Dermis blood vessel endothelial cell (primary cell): ENCODE data around the gene MED29. TPM values are rescaled to one million over a fixed set of nuclear protein-coding genes. Genes with fewer than 3 reads are reported as not detected.
"Not testable (repeated sequence)": the region's sequence is repeated elsewhere in the genome, so short reads cannot be mapped to it uniquely, and the experiment has no call there.

Experiments used
- DNase-seq: peaks from one replicate; pipeline ENCODE4 v3.0.0; 2010
- total RNA-seq: library from RNA; depleted of rRNA; stranded (reverse); fragments of >200 nt; gene quantifications from 2 replicates; pipeline ENCODE4 v1.2.3, GENCODE V29; 2014

The MED29 gene
- total RNA-seq, 1 donor from 2014 or later = 10.7 TPM

DNA sequence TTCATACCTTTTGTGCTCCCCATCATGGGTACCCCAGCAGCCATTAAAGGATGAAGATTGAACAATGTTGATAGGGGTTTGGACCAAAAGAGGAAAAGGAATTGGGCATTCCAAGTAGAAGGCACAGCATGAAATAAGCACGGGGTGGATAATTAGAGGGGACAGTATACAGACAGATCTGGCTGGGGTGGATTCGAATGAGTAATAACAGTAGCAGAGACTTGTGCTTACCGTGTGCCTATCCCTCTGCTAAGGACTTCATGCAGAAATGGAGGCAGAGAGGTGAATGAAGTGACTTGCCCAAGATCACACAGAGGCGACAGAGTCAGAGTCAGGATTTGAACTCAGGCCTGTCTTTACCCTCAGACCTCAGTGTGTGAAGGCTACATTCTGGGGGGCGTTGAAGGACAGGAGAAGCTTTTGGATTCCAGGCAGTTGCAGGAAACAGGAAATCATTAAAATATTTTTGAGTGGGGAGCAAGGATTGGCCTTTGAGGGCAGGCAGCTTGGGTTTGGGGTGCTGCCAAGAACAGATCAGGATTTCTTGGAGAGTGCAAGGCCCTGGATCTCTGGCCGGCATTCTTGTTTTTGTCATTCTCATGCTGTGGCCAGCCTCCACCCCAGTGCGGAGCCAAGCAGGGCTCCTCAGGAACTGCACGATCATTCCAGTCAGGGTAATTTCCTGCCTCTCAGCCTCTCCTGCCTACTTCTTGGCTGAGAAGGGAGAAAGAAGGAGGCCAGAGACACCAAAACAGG lies 19.0 kb upstream of the MED29 start:
- DNase-seq = peak; percentile 85

DNA sequence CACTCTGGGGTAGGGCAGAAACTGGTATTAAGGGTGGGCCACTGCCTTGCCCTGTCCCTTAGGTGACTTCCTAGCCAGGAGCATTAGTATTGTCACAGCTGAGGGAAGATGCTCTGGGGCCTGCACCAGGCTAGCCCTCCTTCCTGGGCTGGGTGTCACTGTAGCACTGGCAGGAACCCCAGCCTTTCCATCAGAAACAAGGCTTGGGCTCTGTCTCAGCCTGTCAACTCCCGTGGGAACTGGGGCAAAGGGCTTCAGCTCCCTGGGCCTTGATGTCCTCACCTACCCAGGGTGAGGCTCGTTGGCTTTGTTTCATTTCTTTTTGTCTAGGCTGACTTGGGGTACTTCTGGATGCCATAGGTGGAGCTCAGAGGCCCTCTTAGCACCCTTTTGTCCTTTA lies 18.2 kb upstream of the MED29 start:
- peak; percentile 34 for DNase-seq

DNA sequence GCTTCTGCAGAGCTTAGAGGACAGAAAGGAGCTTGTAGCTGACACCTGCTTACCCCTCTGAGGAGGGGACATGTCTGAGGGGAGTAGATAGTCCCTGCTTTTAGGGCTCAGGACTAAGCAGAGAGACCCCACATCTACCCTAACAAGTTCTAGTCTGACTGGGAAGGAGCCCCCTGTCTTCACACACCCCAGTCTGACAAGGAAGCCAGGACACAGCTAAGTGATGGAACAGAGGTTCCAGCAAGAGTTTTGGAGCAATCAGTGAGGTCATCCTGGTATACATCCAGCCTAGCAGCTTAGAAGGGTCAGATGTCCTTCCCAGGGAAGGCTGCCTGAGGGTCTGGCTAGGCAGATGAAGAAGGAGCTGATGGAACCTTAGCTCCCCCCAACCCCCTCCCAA lies 15.2 kb upstream of the MED29 start:
- DNase-seq = no peak

DNA sequence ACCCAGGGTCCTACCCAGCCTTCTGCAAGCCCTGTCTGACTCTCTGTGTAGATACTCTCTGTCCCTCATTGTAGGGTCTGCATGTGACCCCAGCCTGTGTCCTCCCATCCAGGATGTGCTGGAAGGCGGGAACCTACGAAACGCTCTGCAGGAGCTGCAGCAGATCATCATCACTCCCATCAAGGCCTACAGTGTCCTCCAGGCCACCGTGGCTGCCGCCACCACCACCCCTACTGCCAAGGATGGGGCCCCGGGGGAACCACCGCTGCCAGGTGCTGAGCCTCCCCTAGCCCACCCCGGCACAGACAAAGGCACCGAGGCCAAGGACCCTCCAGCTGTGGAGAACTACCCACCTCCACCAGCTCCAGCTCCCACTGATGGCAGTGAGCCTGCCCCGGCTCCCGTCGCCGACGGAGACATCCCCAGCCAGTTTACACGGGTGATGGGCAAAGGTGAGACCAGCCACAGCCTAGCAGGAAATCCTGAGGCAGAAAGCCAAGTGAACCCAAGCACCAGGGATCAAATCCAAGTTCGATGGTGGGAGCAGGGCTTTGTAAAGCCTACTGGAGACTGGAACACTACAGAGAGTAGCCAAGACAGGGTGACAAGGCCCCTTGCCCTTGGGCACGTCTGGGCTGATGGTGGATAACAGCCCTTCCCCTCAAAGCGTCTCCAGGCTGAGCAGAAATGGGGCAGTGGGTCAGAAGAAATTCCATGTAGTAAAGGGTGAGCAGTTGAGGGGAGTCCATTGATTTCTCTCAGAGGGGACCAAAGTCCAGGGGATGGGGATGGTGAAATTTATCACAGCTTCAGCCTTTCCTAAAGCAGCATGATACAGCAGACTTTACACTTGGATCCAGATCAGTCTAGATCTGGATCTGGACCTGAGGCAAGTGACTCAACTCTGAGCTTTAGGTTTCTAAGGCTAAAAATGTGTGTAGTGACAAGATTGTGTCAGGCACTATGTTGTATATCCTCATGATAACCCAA lies 13.5 kb upstream of the MED29 start:
- DNase-seq = no peak

DNA sequence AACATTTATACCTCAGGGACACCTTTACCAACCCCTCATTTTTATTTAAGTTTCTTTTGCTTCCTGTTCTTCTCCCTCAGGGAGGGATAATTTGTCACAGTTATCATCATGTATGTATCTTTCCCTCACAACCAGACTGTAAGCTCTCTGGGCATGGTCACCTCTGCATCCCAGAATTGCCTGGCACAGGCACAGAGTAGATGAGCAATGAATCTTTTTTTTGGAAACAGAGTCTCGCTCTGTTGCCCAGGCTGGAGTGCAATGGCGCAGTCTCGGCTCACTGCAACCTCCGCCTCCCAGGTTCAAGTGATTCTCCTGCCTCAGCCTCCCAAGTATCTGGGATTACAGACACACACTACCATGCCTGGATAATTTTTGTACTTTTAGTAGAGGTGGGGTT lies 11.8 kb upstream of the MED29 start:
- DNase-seq = not testable (repeated sequence)

DNA sequence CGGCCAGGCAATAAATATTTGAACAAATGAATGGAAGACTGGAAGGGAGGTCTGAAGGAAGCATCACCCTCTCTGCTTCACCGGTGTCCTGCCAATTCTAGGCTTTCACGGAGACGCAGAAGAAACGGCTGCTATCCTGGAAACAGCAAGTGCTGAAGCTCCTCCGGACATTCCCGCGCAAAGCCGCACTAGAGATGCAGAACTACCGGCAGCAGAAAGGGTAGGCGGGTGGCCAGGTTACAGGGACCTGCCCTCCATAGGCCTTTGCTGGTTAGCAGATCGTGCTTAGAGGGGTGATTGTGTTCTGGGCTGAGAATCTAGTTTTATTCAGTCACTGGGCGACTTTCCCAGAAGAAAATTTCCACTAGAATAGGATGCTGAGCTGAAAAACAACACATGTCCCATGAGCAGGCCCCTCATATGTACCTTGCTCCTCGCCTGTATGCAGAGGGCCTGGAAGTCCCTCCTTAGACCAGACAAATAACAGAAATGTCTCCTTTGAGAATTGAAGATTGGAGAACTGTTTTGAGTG lies 11.2 kb upstream of the MED29 start:
- no peak for DNase-seq

DNA sequence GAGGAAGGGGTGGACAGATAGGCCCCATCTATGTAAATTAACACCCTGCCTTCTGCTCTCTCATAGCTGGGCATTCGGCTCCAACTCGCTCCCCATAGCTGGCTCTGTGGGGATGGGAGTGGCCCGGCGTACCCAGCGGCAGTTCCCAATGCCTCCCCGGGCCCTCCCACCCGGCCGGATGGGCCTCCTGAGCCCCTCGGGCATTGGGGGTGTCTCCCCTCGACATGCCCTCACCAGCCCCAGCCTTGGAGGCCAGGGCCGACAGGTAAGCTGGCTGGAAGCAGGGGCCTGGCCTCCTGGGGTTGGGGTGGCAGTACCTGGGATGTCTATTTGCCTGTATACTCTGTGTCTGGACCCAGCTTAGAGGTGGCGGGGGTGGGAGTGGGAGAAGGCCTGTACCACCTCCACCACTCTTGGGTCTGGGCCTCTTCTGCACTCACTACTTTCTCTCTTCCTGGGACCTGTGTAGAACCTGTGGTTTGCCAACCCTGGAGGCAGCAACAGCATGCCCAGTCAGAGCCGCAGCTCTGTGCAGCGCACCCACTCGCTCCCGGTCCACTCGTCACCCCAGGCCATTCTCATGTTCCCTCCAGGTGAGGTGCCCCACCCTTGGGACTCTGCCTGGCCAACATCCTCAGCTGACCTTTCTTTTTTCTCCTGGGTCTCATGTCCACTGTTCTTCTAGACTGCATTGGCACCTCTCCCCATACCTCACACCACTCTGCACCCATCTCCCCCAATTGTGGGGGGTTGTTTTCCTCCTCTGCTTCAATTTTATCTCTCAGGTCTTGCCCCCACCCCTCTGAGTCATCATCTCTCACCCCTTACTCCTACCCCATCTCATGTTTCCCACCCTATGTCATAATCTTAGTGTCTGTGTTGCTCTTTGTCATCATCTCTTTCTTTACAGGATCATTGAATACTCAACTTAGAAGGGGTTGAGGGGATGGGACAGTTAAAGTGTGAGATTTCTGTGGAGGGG lies 10.4 kb upstream of the MED29 start:
- DNase-seq = no peak

DNA sequence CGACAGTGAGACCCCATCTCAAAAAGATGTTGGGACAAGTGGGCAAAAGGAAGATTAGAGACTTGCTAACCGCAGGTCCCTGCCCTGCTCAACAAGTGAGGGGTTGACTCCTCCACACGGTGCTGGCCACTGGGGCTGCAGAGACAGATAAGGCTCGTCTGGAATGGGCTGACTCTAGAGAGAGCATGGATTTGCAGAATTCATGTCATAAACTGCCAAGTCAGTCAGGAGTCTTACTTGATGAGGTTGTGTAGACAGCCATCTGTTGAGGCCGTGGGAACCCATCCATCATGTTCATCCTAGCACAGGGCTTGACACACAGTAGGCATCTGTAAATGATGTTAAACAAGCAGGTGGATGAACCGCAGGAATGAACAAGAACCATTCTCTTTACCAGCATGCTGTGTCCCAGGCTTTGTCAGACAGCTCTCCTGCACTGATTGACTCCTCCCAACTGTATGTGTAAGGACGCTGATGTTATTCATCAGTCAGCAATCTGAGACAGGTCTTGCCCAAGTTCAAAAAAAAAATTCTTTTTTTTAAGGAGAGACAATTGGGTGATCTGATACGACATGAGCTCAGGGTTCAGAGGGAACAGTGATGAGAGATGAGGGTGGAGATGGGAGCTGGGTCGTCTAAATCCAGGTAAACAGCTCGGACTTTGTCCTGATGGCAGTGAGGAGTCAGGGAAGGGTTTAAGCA lies 9.1 kb upstream of the MED29 start:
- DNase-seq = no peak

DNA sequence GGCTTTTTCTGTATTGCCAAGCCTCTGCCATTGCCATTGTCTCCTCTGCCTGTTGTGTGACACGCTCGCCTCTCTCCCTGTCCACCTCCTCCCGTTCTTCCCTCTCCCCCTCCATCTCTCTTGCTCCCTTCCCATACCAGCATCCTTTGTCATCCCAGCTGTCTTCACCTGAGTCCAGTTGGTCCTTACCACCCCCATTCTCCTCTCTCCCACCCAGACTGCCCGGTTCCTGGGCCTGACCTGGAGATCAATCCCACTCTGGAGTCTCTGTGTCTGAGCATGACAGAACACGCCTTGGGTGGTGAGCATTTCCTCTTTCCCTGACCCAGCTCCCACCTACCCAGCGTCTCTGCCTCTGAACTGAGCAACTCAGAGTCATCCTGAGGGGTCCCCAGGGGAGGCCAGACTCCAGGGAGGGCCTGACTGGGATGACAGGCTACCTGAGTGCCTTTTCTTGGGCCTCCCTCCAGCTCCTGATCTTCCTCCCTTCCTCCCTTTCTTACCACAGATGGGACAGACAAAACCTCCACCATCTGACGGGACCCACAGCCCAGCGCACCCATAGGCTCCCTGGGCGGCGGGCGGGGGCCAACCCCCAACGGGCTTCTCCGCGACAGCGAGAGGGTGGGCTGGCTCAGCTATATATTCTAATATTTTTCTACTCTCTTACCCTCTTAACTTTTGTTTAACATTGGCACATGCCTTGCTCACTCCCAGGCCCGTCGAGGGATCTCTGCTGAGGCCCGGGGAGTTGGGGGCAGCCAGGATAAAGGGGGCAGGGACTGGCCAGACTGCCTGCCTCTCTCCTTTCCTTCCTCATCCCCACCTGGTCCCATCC lies 8.0 kb upstream of the MED29 start:
- no peak for DNase-seq

DNA sequence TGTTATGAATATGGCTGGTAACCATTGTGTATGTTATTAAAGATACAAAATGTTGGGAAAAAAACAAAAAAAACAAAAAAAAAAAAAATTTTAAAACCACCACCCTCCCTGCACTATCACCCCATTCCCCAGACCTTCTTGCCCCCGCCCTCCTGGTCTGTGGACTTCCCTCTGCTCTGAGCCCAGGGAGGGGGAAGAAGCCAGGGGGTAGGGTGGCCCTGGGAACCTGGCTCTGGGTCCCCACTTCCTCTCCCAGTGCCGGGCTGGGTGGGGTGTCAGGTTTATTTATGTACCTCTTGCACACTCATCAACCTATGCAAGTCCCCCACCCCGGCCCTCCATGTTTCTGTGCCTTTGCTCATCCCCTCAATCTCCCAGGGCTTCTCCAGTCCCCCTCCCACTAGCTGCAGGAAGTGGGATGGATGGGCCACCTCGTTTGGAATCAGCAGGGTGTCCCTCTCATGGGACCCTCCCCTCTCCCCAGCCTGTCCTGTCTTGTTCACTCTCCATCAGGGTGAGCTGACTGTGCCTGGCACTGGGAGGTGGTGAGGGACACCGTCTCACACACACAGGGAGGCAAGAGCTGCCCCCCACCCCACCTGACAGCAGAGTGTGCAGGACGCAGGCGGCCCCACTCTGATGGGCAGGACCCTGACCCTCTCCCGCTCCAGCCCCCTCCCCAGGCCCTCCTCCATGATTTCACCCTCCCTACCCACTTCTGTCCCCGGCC lies 6.2 kb upstream of the MED29 start:
- DNase-seq = no peak

DNA sequence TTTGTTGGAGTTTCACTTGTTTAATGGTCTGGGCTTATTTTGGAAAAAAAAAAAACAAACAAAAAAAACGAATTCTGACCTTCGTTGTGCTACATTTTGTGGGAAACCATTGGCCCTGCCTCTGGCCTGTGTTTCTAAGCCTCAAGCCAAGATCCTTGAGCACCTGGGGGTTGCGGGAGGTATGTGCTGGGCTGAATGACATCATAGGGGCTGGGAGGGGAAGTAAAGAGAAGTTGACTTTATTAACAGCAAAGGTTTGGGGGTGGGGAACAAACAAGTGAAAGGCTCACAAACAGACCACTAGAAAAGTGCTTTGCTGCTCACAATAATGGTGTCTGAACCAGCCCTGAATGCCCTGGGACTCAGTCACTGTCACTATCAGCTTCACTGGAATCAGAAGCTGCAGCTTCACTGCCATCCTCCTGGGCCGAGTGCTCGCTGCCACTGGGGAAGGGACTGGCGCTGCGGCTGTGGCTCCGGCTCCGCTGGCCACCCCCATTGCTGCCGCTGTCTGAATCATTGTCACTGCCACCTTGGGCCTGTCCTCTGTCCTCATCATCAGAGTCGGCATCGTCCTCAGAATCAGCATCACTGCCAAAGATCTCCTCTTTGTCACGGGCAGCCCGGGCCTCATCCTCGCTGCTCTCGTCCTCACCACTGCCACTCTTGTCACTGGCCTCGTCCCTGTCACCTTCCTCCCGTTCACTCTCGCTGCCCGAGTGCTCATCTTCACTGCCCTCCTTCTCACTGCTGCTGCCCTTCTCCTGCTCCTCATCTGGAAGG lies 5.4 kb upstream of the MED29 start:
- no peak for DNase-seq

DNA sequence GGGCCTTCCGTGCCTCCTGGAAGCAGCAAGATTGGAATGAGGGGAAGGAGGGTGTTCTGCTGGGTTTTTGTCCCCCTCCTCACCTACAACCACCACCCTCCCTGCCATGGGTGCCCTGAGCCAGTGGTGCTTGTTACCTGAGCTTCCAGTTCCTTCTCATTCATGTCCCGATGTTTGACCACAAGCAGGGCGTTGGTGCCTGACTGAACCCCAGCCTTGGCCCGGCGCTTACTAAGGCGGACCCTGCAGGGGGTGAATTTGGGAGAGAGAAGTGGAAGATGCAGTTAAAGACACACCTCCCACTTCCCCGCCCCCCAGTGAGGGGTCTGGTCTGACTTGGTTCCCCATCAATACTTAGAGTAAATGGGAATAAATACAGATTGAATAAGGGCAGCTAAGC lies 4.6 kb upstream of the MED29 start:
- DNase-seq = no peak

DNA sequence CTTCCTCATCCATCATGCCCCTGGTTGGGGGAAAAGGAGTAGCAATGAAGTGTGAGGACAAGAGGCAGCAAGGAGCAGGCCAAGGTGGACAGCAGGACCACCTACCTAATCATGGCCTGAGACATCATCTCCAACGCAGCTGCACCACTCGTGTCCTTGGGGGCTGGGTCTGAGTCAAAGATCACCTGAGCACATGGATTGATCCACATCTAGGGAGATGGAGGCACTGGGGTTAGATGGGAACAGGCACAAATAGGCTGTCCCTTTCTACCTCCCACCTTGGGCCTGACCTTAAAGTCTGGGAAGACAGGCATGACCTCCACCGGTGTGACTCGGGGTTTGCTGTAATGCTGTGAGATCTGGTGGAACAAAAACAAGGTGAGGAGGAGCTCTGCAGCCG lies 2.5 kb upstream of the MED29 start:
- DNase-seq = no peak

DNA sequence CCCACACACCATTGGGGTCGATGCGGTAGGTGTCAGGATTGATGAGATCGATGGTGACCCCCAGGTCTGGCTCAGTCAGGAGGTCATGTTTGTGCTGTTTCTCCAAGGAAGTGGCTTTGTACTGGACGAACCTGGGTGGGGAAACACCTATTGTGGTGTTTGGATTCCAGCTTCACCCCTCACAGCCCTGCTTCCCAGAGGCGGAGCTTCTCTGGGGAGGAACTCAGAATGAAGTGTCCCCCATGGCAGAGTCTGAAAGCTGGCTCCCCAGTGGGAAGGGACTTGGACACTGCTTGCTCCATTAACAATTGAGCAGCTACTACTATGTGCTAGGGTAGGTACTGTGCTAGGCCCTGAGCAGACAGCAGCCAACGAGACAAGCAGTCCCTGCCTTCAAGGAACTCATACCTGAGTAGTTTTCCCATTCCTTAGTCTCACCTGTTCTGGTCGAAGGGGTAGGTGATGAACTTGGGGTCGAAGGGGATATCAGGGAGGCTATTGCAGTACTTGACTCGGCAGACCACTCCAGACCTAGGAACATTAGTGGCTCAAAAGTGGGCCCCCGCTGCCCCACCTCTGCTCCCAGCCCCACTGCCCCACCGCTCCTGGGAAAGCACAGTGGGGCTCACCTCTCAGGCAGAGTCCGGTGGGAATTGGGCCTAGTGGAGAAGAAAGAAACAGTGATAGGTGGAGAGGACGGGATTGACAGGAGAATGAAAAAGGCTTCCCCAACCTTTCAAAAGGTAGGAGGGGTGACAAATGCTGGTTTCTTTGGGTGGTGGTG lies 1.4 kb upstream of the MED29 start:
- no peak for DNase-seq

DNA sequence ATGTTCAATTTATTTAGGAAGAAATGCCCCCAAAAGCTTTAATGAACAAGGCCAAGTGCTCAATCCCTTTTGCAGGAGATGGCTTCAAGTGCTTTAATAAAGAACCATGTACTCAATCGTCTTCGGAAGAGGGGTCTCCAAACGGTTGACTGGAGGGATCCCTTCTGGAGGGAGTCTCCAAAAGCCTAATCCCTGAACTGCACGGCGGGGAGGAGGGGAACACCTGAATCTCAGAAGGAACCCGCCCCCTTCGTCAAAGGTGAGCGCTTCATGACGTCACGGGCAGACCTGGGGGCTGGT lies 777 bp upstream of the MED29 start:
- no peak for DNase-seq

DNA sequence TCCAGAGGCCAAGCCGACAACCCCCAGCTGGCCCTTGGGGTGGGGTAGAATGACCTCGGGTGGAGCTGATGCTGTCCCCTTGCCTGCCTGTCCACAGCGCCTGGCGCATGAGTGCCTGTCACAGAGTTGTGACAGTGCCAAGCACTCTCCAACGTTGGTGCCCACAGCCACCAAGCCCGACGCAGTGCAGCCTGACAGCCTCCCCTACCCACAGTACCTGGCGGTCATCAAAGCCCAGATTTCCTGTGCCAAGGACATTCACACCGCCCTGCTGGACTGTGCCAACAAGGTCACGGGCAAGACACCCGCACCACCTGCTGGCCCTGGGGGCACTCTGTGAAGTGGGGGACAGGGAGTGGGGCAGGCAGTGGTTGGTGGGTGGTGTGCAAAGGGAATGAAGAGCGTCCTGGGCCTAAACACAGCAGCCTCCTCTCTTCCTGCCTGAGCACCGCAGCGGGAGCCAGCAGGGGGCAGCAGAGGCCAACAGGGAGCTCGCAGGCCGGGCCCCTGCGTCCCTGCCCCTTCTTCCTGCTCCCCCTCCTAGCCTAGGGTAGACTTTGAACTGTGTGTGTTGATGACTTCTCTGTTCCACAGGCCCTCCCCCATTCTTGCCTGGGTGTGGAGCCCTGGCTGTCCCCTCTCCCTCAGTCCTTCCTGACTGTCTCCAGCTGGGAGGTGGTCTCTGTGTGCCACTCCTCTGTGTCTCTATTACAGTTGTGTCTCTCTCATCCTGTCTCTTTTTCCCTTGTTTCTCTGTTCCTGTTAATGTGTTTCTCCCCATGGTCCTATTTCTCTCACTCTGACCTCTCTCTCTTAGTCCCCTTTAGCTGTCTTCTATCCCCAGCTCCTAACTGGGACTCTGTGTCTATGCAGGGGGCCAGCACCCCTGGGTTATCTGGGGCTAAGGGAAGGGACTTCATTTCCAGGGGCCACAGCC lies 6.5 kb downstream of the MED29 start:
- peak; percentile 91 for DNase-seq

DNA sequence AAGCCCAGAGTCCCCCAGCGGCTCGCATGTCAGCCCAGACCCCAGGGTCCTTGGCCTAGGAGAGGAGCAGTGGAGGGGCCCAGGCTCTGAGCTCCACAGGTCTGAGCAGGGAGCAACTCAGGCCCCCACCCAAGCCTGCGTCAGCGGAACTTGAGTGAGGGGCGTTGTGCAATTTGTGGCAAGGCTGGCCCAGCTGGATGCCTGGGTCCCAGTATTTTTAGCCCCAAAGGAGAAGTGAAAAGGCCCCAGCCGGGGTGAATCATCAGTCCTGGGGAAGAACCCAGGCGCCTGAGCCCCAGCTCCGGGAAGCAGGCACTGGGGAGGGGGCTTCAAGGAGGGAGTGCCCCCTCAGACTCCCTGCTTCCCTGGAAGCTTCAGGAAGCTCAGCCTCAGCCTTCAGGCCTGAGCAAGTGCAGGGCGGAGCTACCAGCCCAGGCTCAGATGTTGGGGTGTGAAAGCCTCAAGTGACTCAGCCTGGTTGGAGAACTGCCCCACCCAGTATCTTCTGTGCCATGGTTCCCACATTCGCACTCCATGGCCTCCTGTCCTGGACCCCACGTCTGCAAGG lies 7.2 kb downstream of the MED29 start:
- DNase-seq = no peak
